ENCODE data around the gene FOXO1. TPM values are rescaled to one million over a fixed set of nuclear protein-coding genes. Genes with fewer than 3 reads are reported as not detected.

The FOXO1 gene
- total and polyA plus RNA-seq, 4 experiments from 2014 or later = 35.2 to 72.3 (median 68.2) TPM

DNA sequence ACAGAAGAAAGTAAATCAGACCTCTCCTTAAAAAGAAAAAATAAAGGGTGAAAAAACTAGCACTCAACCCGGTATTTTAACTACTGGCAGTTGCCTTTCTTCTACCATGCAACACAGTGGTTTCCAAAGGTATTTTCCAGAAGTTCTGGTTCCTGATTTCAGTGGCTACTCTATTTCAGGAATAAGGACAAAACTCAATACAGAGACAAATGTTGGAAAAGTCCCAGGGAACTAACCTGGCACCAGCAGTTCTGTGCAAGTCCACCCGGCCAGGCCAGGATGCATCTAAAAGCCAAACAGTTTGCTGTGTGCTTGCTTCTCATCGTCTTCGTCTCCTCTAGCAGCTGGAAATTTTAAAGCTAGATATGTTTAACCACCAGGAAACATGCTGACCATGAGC, 52.5 kb downstream of the FOXO1 start:
- Mint-ChIP-seq H3K27me3 (no peaks in the 10 kb centered on the region), H3K4me1 (peaks cover 72 to 97% (median 89%) of the 10 kb centered on the region in 4 donors), H3K27ac (peak overlapping the region; percentile 89 to 99 (median 95)), H3K9me3 (no peaks in the 10 kb centered on the region), H3K4me3 (peak overlapping the region; percentile 81 to 94 (median 86)), H3K36me3 (peaks cover 0 to 11% of the 10 kb centered on the region in 2 donors)
- H3K36me3 ChIP-seq (ENCODE audit: insufficient read depth, low read length) = no peaks in the 10 kb centered on the region
- peak overlapping the region in 1 of 2 donors; percentile 43 for H3K4me3 ChIP-seq (ENCODE audit: low read length in 2 of 2)
- no peaks in the 10 kb centered on the region for H3K27me3 ChIP-seq (ENCODE audit: insufficient read depth, low read length)
- H3K9me3 ChIP-seq (ENCODE audit: control insufficient read depth in 1 of 2, low read length in 2 of 2) = no peaks in the 10 kb centered on the region
- CTCF ChIA-PET (ENCODE audit: partially characterized antibody) = interaction anchor here (0.7 to 1.7 kb wide), 2 partner anchors 21 to 59 kb away, joined by 3 read pairs; no protein-coding TSS in a partner anchor
- peak overlapping the region; percentile 68 for H3K27ac ChIP-seq (ENCODE audit: low read depth, low read length)
- intact Hi-C loops (cut with micrococcal nuclease) = loop anchor here (1.0 to 5.0 kb wide), 5 partner anchors 8 to 427 kb away; no protein-coding TSS in a partner anchor
- DNase-seq = no peak
- POLR2A ChIA-PET (ENCODE audit: partially characterized antibody) = interaction anchor here (0.6 to 4.9 kb wide), 20 partner anchors 10 to 837 kb away, joined by 3 to 49 read pairs (median 5); partner anchors contain the start of gene FOXO1
- peaks cover 96% of the 10 kb centered on the region for H3K4me1 ChIP-seq (ENCODE audit: insufficient read depth, low read length)

DNA sequence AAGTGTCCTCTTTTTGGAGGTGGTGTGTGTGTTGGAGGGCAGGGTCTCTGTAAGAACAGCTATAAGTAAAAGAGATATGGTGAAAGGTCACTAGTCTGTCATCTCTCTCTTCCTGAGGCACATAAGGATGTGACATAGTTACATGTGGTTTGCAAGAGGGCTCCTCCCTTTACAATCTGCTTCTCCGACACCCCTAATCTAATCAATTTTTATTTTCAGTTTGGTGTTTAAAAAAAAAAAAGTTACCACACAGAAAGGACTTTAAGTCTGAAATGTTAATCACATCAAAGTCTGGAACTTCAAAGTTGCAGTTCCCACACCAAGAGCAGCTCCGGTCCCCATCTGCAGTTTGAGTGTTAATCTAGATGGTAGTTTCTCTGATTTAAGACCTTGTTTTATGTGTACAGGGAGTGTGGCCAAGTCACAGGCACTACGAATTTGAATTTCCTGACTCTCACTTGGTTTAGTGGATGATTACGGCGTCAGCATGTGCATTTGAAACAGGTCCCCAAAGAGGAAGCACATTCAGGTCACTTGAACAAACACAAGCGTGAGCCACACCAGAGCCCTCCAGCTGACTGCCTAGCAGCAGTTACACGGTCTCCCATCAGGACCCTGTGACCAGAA, 53.1 kb downstream of the FOXO1 start:
- intact Hi-C loops (cut with micrococcal nuclease) = loop anchor here (1.0 to 5.0 kb wide), 4 partner anchors 9 to 426 kb away; no protein-coding TSS in a partner anchor
- H3K4me1 ChIP-seq (ENCODE audit: insufficient read depth, low read length) = peaks cover 96% of the 10 kb centered on the region
- Mint-ChIP-seq H3K9me3 (no peaks in the 10 kb centered on the region), H3K36me3 (peaks cover 4 to 10% of the 10 kb centered on the region in 2 donors), H3K4me3 (peak overlapping the region; percentile 81 to 94 (median 86)), H3K4me1 (peaks cover 68 to 97% (median 88%) of the 10 kb centered on the region in 4 donors), H3K27ac (peak overlapping the region; percentile 89 to 99 (median 95)), H3K27me3 (no peaks in the 10 kb centered on the region)
- peak overlapping the region in 1 of 2 donors; percentile 43 for H3K4me3 ChIP-seq (ENCODE audit: low read length in 2 of 2)
- no peaks in the 10 kb centered on the region for H3K36me3 ChIP-seq (ENCODE audit: insufficient read depth, low read length)
- ChIA-PET CTCF (ENCODE audit: partially characterized antibody) (interaction anchor here (0.7 to 1.7 kb wide), 2 partner anchors 22 to 59 kb away, joined by 3 read pairs; no protein-coding TSS in a partner anchor), POLR2A (ENCODE audit: partially characterized antibody) (interaction anchor here (0.6 to 4.9 kb wide), 26 partner anchors 9 to 836 kb away, joined by 3 to 49 read pairs (median 4); partner anchors contain the start of gene FOXO1)
- no peaks in the 10 kb centered on the region for H3K9me3 ChIP-seq (ENCODE audit: control insufficient read depth in 1 of 2, low read length in 2 of 2)
- no peaks in the 10 kb centered on the region for H3K27me3 ChIP-seq (ENCODE audit: insufficient read depth, low read length)
- H3K27ac ChIP-seq (ENCODE audit: low read depth, low read length) = peak overlapping the region; percentile 68
- peak; percentile 78 to 85 (median 84) for DNase-seq

DNA sequence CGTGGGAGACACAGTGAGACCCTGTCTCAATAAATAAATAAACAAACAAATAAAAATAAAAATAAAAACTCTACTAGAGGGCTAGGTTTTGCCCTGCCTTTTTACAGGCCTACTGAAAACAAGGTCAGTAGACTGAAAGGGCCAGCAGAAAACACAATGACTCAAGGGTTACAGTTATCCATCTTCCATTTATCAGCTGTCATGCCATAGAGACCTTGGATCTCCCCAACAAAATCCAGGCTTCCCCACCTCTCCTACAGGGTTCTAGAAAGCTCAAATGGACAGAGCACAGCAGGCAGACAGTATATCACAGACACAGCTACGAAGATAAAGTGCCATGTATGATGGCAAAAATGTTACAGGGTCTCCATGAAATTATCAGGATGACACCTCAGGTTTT, 54.4 kb downstream of the FOXO1 start:
- H3K36me3 Mint-ChIP-seq = peaks cover 6 to 11% of the 10 kb centered on the region in 2 donors
- intact Hi-C loops (cut with micrococcal nuclease) = loop anchor here (5.0 kb wide), 1 partner anchor 425 kb away; no protein-coding TSS in a partner anchor
- Histone ChIP-seq H3K36me3 (ENCODE audit: insufficient read depth, low read length) (no peaks in the 10 kb centered on the region), H3K9me3 (ENCODE audit: control insufficient read depth in 1 of 2, low read length in 2 of 2) (no peaks in the 10 kb centered on the region), H3K27me3 (ENCODE audit: insufficient read depth, low read length) (no peaks in the 10 kb centered on the region), H3K4me1 (ENCODE audit: insufficient read depth, low read length) (peaks cover 96% of the 10 kb centered on the region), H3K4me3 (ENCODE audit: low read length in 2 of 2) (peak overlapping the region in 1 of 2 donors; percentile 9), H3K27ac (ENCODE audit: low read depth, low read length) (peak overlapping the region; percentile 68)
- CTCF ChIA-PET (ENCODE audit: partially characterized antibody) = no interaction called here
- no peaks in the 10 kb centered on the region for H3K27me3 Mint-ChIP-seq
- H3K27ac Mint-ChIP-seq = peak overlapping the region; percentile 89 to 99 (median 96)
- H3K9me3 Mint-ChIP-seq = no peaks in the 10 kb centered on the region
- POLR2A ChIA-PET (ENCODE audit: partially characterized antibody) = interaction anchor here (1.0 to 4.9 kb wide), 5 partner anchors 21 to 127 kb away, joined by 3 to 49 read pairs (median 5); partner anchors contain the start of gene FOXO1
- DNase-seq = no peak
- peaks cover 69 to 97% (median 88%) of the 10 kb centered on the region in 4 donors for H3K4me1 Mint-ChIP-seq
- peak overlapping the region in 7 of 8 donors; percentile 29 to 94 (median 85) for H3K4me3 Mint-ChIP-seq

GRCh38 chr13:40611635-40612034, 54.8 kb downstream of the FOXO1 start:
- ChIA-PET POLR2A (ENCODE audit: partially characterized antibody) (interaction anchor here (1.6 to 2.9 kb wide), 2 partner anchors 53 to 126 kb away, joined by 5 to 10 read pairs; no protein-coding TSS in a partner anchor), CTCF (ENCODE audit: partially characterized antibody) (no interaction called here)
- Histone ChIP-seq H3K4me1 (ENCODE audit: insufficient read depth, low read length) (peaks cover 96% of the 10 kb centered on the region), H3K27ac (ENCODE audit: low read depth, low read length) (peak overlapping the region; percentile 68), H3K9me3 (ENCODE audit: control insufficient read depth in 1 of 2, low read length in 2 of 2) (no peaks in the 10 kb centered on the region), H3K36me3 (ENCODE audit: insufficient read depth, low read length) (no peaks in the 10 kb centered on the region), H3K27me3 (ENCODE audit: insufficient read depth, low read length) (no peaks in the 10 kb centered on the region), H3K4me3 (ENCODE audit: low read length in 2 of 2) (no peak overlapping the region)
- Mint-ChIP-seq H3K27me3 (no peaks in the 10 kb centered on the region), H3K4me3 (peak overlapping the region in 7 of 8 donors; percentile 29 to 90 (median 51)), H3K4me1 (peaks cover 73 to 97% (median 88%) of the 10 kb centered on the region in 4 donors), H3K27ac (peak overlapping the region; percentile 89 to 99 (median 96)), H3K36me3 (peaks cover 8 to 11% of the 10 kb centered on the region in 2 donors), H3K9me3 (no peaks in the 10 kb centered on the region)
- intact Hi-C loops (cut with micrococcal nuclease) = loop anchor here (5.0 kb wide), 1 partner anchor 424 kb away; no protein-coding TSS in a partner anchor
- DNase-seq = no peak

GRCh38 chr13:40611004-40611403, 55.4 kb downstream of the FOXO1 start:
- ChIA-PET POLR2A (ENCODE audit: partially characterized antibody) (interaction anchor here (0.7 to 1.6 kb wide), 2 partner anchors 50 to 54 kb away, joined by 3 to 5 read pairs; no protein-coding TSS in a partner anchor), CTCF (ENCODE audit: partially characterized antibody) (interaction anchor here (1.2 kb wide), 1 partner anchor 72 kb away, joined by 4 read pairs; no protein-coding TSS in a partner anchor)
- Mint-ChIP-seq H3K36me3 (peaks cover 8 to 11% of the 10 kb centered on the region in 2 donors), H3K4me3 (peak overlapping the region in 5 of 8 donors; percentile 5 to 60 (median 44)), H3K9me3 (no peaks in the 10 kb centered on the region), H3K27ac (peak overlapping the region; percentile 89 to 99 (median 92)), H3K4me1 (peaks cover 71 to 97% (median 88%) of the 10 kb centered on the region in 4 donors), H3K27me3 (no peaks in the 10 kb centered on the region)
- Histone ChIP-seq H3K36me3 (ENCODE audit: insufficient read depth, low read length) (no peaks in the 10 kb centered on the region), H3K9me3 (ENCODE audit: control insufficient read depth in 1 of 2, low read length in 2 of 2) (no peaks in the 10 kb centered on the region), H3K4me1 (ENCODE audit: insufficient read depth, low read length) (peaks cover 96% of the 10 kb centered on the region), H3K4me3 (ENCODE audit: low read length in 2 of 2) (no peak overlapping the region), H3K27me3 (ENCODE audit: insufficient read depth, low read length) (no peaks in the 10 kb centered on the region), H3K27ac (ENCODE audit: low read depth, low read length) (peak overlapping the region; percentile 68)
- intact Hi-C loops (cut with micrococcal nuclease) = loop anchor here (5.0 kb wide), 1 partner anchor 424 kb away; no protein-coding TSS in a partner anchor
- DNase-seq = no peak

DNA sequence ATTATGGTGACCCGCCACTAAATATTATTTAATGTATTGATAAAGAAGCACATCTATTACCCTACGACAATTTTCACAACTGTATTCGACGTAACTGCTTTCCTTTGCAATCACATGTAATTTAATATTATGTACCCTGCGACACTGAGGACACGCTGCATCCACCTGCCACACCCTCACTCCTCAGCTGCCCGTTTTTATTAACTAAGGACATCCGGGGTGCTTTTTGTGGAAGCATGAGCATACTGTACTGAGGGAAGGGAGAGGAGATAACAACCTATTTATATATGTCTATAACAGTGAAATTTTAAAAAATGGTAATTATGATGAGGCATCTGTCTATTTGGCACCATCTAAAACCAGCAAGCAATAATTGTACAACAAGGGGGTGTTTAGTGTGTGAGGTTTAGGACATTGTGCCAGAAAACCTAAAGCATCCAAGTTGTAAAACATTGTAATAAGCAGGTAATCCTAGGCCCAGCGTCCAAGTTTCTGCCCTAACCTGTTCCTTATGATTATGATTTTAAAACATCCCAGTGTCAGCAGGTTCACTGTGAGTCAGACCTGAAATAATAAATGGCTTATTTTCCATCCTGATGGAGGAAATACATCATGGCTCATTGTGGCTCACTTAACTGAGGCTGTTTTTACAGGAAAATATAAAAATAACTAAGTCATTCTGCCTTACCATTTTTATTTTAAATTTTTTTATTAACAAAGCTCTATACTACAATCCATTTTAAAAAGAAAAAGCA, 56.3 kb downstream of the FOXO1 start:
- Mint-ChIP-seq H3K27me3 (no peaks in the 10 kb centered on the region), H3K4me3 (peak overlapping the region in 1 of 8 donors; percentile 7), H3K27ac (peak overlapping the region; percentile 71 to 97 (median 89)), H3K9me3 (no peaks in the 10 kb centered on the region), H3K4me1 (peaks cover 71 to 97% (median 87%) of the 10 kb centered on the region in 4 donors), H3K36me3 (peaks cover 4 to 11% of the 10 kb centered on the region in 2 donors)
- H3K27me3 ChIP-seq (ENCODE audit: insufficient read depth, low read length) = no peaks in the 10 kb centered on the region
- no peak for DNase-seq
- ChIA-PET CTCF (ENCODE audit: partially characterized antibody) (interaction anchor here (1.2 to 2.2 kb wide), 2 partner anchors 11 to 72 kb away, joined by 4 to 5 read pairs; no protein-coding TSS in a partner anchor), POLR2A (ENCODE audit: partially characterized antibody) (interaction anchor here (0.7 to 1.6 kb wide), 2 partner anchors 51 to 54 kb away, joined by 3 to 5 read pairs; no protein-coding TSS in a partner anchor)
- H3K27ac ChIP-seq (ENCODE audit: low read depth, low read length) = no peak overlapping the region
- H3K9me3 ChIP-seq (ENCODE audit: control insufficient read depth in 1 of 2, low read length in 2 of 2) = no peaks in the 10 kb centered on the region
- no peaks in the 10 kb centered on the region for H3K36me3 ChIP-seq (ENCODE audit: insufficient read depth, low read length)
- H3K4me3 ChIP-seq (ENCODE audit: low read length in 2 of 2) = no peak overlapping the region
- intact Hi-C loops (cut with micrococcal nuclease) = loop anchor here (5.0 kb wide), 1 partner anchor 423 kb away; no protein-coding TSS in a partner anchor
- H3K4me1 ChIP-seq (ENCODE audit: insufficient read depth, low read length) = peaks cover 96% of the 10 kb centered on the region

Measured in CD4-positive, alpha-beta memory T cell (primary cell).